HEK293T (cell line): ENCODE data around the gene DRC1.

Experiments
- FOXM1 ChIP-seq: fragments of 450-650 bp; IDR thresholded peaks from 2 replicates; pipeline ENCODE4 v1.6.1; 2017; ENCODE audit warnings: mild to moderate bottlenecking, borderline replicate concordance
- LEF1 ChIP-seq: fragments of 450-650 bp; IDR thresholded peaks from 2 replicates; pipeline ENCODE4 v1.6.1; 2017; ENCODE audit warnings: mild to moderate bottlenecking, borderline replicate concordance

GRCh38 chr2:26423750-26424149, 22.0 kb downstream of the DRC1 start:
- TF ChIP-seq LEF1: no peak
- TF ChIP-seq FOXM1: no peak
